NK-92 treated with Interleukin-12 subunit alpha and Interleukin-12 subunit beta, amount 100 ng/mL, for 24 hours (cell line): ENCODE results near the gene CDH16.

Experiments used
- DNase-seq: peaks from one replicate; lab custom pipeline; 2025; lab: John Stamatoyannopoulos, UW

The CDH16 gene

GRCh38 chr16:66895999-66896398 lies 22.7 kb downstream of the CDH16 start:
- DNase-seq: no peak

GRCh38 chr16:66895689-66895979 lies 23.1 kb downstream of the CDH16 start:
- DNase-seq: no peak

GRCh38 chr16:66894948-66895688 lies 23.6 kb downstream of the CDH16 start:
- peak; percentile 27 for DNase-seq

- DNase-seq: no peak
Measured at GRCh38 chr16:66894055-66894454, 24.6 kb downstream of the CDH16 start.

GRCh38 chr16:66891797-66892196 lies 26.9 kb downstream of the CDH16 start:
- no peak for DNase-seq

- DNase-seq: no peak
Measured at GRCh38 chr16:66891360-66891759, 27.3 kb downstream of the CDH16 start.

GRCh38 chr16:66890799-66891198 lies 27.9 kb downstream of the CDH16 start:
- no peak for DNase-seq

- no peak for DNase-seq
Measured at GRCh38 chr16:66889622-66890021, 29.1 kb downstream of the CDH16 start.

- no peak for DNase-seq
Measured at GRCh38 chr16:66888647-66889615, 29.8 kb downstream of the CDH16 start.

- no peak for DNase-seq
Measured at GRCh38 chr16:66886914-66887313, 31.8 kb downstream of the CDH16 start.

- no peak for DNase-seq
Measured at GRCh38 chr16:66886321-66886720, 32.4 kb downstream of the CDH16 start.

- DNase-seq: no peak
Measured at GRCh38 chr16:66885491-66885890, 33.2 kb downstream of the CDH16 start.

- DNase-seq: no peak
Measured at GRCh38 chr16:66882702-66883101, 36.0 kb downstream of the CDH16 start.

GRCh38 chr16:66881964-66882508 lies 36.6 kb downstream of the CDH16 start:
- no peak for DNase-seq

- DNase-seq: no peak
Measured at GRCh38 chr16:66881560-66881959, 37.1 kb downstream of the CDH16 start.

- no peak for DNase-seq
Measured at GRCh38 chr16:66881014-66881417, 37.7 kb downstream of the CDH16 start.

- peak; percentile 92 for DNase-seq
Measured at GRCh38 chr16:66880288-66881013, 38.2 kb downstream of the CDH16 start, which contains the start of gene PDP2. Gene PDP2, plus strand, starts transcription at chr16:66880515. Its CDS starts 3,770 bp downstream, at chr16:66884285.

GRCh38 chr16:66878067-66878466 lies 40.6 kb downstream of the CDH16 start:
- peak; percentile 63 for DNase-seq

- DNase-seq: no peak
Measured at GRCh38 chr16:66874079-66874775, 44.5 kb downstream of the CDH16 start.

GRCh38 chr16:66873685-66874055 lies 45.0 kb downstream of the CDH16 start:
- no peak for DNase-seq

GRCh38 chr16:66872943-66873684 lies 45.6 kb downstream of the CDH16 start:
- DNase-seq: peak; percentile 93
